Testis (tissue), 2 donors: ENCODE data around the gene RGL4.

Experiments
- POLR2A ChIP-seq: fragments of 450-650 bp; IDR thresholded peaks from one replicate; pipeline ENCODE4 v1.6.1; 2017; ENCODE audit warnings: antibody characterized with exemption, mild to moderate bottlenecking, moderate library complexity
- TF ChIP-seq, protein P1 (sequence below), 3 experiments: fragments of 450-650 bp in 2 of 3; fragments of 200-600 bp in 1 of 3; sonication (generic) in 1 of 3; IDR thresholded peaks; one replicate each; pipeline ENCODE4 v1.5.1; 2016 to 2019; ENCODE audit warnings: antibody characterized with exemption in 3 of 3, mild to moderate bottlenecking in 2 of 3, moderate library complexity in 1 of 3

DNA sequence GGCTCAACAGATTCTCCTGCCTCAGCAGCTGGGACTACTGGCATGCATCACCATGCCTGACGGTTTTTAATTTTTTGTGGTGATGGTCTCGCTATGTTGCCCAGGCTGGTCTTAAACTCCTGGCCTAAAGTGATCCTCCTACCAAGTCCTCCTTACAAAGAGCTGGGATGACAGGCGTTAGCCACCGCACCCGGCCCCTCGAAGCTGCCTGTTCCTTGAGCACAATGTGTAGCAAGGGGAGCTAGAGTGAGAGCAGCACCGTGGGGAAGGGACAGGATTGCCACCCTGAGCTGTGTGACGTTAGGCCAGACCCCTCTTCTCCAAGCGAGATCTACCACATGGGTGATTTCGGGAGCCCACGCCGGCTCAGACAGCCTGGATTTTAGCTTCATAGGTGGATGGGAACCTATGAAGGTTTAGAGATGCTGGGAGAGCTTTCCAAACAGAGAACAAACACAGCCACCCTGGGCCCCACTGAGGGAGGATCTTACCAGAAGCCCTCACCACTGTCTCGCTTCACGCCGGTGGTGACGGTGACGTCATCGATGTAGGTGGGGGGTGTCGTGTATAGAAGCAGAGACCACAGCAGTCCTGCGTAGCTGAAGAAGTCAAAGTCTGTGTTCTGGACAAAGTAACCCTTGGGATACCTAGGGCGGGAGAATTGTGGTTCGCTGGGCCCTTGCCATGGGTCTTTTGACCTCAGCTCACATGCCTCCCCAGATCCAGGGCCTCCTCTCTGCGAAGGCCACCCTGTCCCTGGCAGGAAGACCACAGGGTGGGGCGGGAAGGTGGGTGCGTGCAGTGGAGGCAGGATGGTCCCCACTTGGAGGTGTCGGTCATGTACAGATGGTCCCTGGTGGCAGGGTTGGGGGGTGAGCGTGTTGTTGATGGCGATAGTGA lies 23.1 kb downstream of the RGL4 start:
- no peak for TF ChIP-seq POLR2A
- TF ChIP-seq, protein P1, sequence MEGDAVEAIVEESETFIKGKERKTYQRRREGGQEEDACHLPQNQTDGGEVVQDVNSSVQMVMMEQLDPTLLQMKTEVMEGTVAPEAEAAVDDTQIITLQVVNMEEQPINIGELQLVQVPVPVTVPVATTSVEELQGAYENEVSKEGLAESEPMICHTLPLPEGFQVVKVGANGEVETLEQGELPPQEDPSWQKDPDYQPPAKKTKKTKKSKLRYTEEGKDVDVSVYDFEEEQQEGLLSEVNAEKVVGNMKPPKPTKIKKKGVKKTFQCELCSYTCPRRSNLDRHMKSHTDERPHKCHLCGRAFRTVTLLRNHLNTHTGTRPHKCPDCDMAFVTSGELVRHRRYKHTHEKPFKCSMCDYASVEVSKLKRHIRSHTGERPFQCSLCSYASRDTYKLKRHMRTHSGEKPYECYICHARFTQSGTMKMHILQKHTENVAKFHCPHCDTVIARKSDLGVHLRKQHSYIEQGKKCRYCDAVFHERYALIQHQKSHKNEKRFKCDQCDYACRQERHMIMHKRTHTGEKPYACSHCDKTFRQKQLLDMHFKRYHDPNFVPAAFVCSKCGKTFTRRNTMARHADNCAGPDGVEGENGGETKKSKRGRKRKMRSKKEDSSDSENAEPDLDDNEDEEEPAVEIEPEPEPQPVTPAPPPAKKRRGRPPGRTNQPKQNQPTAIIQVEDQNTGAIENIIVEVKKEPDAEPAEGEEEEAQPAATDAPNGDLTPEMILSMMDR (IDR thresholded peaks at IDR 0.05): no peak
